GM23338 (cell line): ENCODE data around the gene SIK2. TPM values are rescaled to one million over a fixed set of nuclear protein-coding genes. Genes with fewer than 3 reads are reported as not detected.
A peak's percentile ranks its signal among the peaks of the same experiment; 100 is the strongest.

ENCODE experiments used
- ATAC-seq: fragments of 200-7000 bp; cut with Tn5 transposase; 3 replicates; pipeline ENCODE4 v1.9.1; 2020
- DNase-seq: peaks from one replicate; pipeline ENCODE4 v3.0.0-alpha.2; 2015; ENCODE audit warnings: low spot score
- H2AFZ ChIP-seq: fragments of 200-600 bp; sonication (generic); 2 replicates; pipeline ENCODE4 v1.8.0; 2016; ENCODE audit warnings: antibody characterized with exemption, mild to moderate bottlenecking, moderate library complexity
- H3F3A ChIP-seq: fragments of 200-600 bp; sonication (generic); replicated peaks from 2 replicates; pipeline ENCODE4 v1.8.0; 2017; ENCODE audit warnings: antibody characterized with exemption, mixed run types, low read depth
- H3K27ac ChIP-seq: fragments of 200-600 bp; sonication (generic); 2 replicates; pipeline ENCODE4 v1.6.1; 2016; ENCODE audit warnings: low read depth
- H3K27me3 ChIP-seq: fragments of 200-600 bp; sonication (generic); 2 replicates; pipeline ENCODE4 v1.8.0; 2016; ENCODE audit warnings: mild to moderate bottlenecking, mixed run types, moderate library complexity; ENCODE audit not compliant: insufficient read depth
- H3K36me3 ChIP-seq: fragments of 200-600 bp; sonication (generic); 2 replicates; pipeline ENCODE4 v1.8.0; 2016; ENCODE audit warnings: mild to moderate bottlenecking; ENCODE audit not compliant: insufficient read depth
- H3K4me1 ChIP-seq: fragments of 200-600 bp; sonication (generic); 2 replicates; pipeline ENCODE4 v1.8.0; 2016; ENCODE audit warnings: mild to moderate bottlenecking, moderate library complexity; ENCODE audit not compliant: insufficient read depth
- H3K4me2 ChIP-seq: fragments of 200-600 bp; sonication (generic); 2 replicates; pipeline ENCODE4 v1.7.1; 2017; ENCODE audit warnings: mixed run types
- H3K4me3 ChIP-seq: fragments of 200-600 bp; sonication (generic); 2 replicates; pipeline ENCODE4 v1.6.1; 2016; ENCODE audit warnings: mixed run types
- H3K79me2 ChIP-seq: fragments of 200-600 bp; sonication (generic); replicated peaks from 2 replicates; pipeline ENCODE4 v1.8.0; 2017; ENCODE audit warnings: mild to moderate bottlenecking; ENCODE audit not compliant: insufficient read depth
- H3K9me2 ChIP-seq: fragments of 200-600 bp; sonication (generic); 2 replicates; pipeline ENCODE4 v1.8.0; 2017; ENCODE audit not compliant: insufficient read depth
- H4K20me1 ChIP-seq: fragments of 200-600 bp; sonication (generic); replicated peaks from 2 replicates; pipeline ENCODE4 v1.8.0; 2017; ENCODE audit warnings: mild to moderate bottlenecking; ENCODE audit not compliant: insufficient read depth
- H3K27ac Mint-ChIP-seq: 2 replicates; pipeline ENCODE4 v1.8.0; 2020; ENCODE audit warnings: inconsistent platforms, mild to moderate bottlenecking, moderate library complexity, mixed read lengths
- H3K27me3 Mint-ChIP-seq: 3 replicates; pipeline ENCODE4 v1.8.0; 2022; ENCODE audit warnings: low read depth, mild to moderate bottlenecking, moderate library complexity, mixed read lengths, inconsistent platforms; ENCODE audit not compliant: insufficient read depth, poor library complexity
- H3K36me3 Mint-ChIP-seq: 3 replicates; pipeline ENCODE4 v1.8.0; 2021; ENCODE audit warnings: low read depth, mild to moderate bottlenecking, inconsistent platforms, moderate library complexity, mixed read lengths
- H3K4me1 Mint-ChIP-seq: 3 replicates; pipeline ENCODE4 v1.8.0; 2020; ENCODE audit warnings: mild to moderate bottlenecking, inconsistent platforms, mixed read lengths
- H3K4me3 Mint-ChIP-seq: 3 replicates; pipeline ENCODE4 v1.8.0; 2021; ENCODE audit warnings: moderate library complexity, mild to moderate bottlenecking, inconsistent platforms, mixed read lengths
- H3K9me3 Mint-ChIP-seq: 3 replicates; pipeline ENCODE4 v1.8.0; 2020; ENCODE audit warnings: moderate library complexity, mild to moderate bottlenecking, inconsistent platforms, mixed read lengths
- CREB1 ChIP-seq: fragments of 250-450 bp; sonication (Bioruptor Pico); IDR thresholded peaks from 2 replicates; pipeline ENCODE4 v1.5.0; 2020; ENCODE audit warnings: low read depth, mild to moderate bottlenecking, moderate library complexity
- ETS1 ChIP-seq: IDR thresholded peaks from 2 replicates; pipeline ENCODE4 v1.6.1; 2016; ENCODE audit warnings: antibody characterized with exemption
- EZH2phosphoT487 ChIP-seq: fragments of 200-600 bp; sonication (generic); IDR thresholded peaks from one replicate; pipeline ENCODE4 v1.8.1; 2018; ENCODE audit warnings: antibody characterized with exemption; ENCODE audit not compliant: unreplicated experiment
- JUNB ChIP-seq: IDR thresholded peaks from one replicate; pipeline ENCODE4 v1.6.1; 2016; ENCODE audit warnings: antibody characterized with exemption; ENCODE audit not compliant: unreplicated experiment
- NANOG ChIP-seq: IDR thresholded peaks from 2 replicates; pipeline ENCODE4 v1.6.1; 2016; ENCODE audit warnings: antibody characterized with exemption, borderline replicate concordance
- POLR2AphosphoS5 ChIP-seq: IDR thresholded peaks from 2 replicates; pipeline ENCODE4 v1.6.1; 2016; ENCODE audit warnings: antibody characterized with exemption, low read depth
- REST ChIP-seq: IDR thresholded peaks from one replicate; pipeline ENCODE4 v1.6.1; 2018; ENCODE audit warnings: antibody characterized with exemption; ENCODE audit not compliant: unreplicated experiment
- ZNF114 ChIP-seq: fragments of 250-450 bp; sonication (Bioruptor Pico); IDR thresholded peaks from 2 replicates; pipeline ENCODE4 v1.5.0; 2020; ENCODE audit warnings: mild to moderate bottlenecking, moderate library complexity
- long read RNA-seq: library from polyadenylated mRNA; unstranded; transcript quantifications from one replicate; pipeline ENCODE4 v2.0.0, GENCODE V29; 2020; ENCODE audit not compliant: unreplicated experiment
- polyA plus RNA-seq: library from polyadenylated mRNA; unstranded; fragments of >200 nt; fragmentation: Nextera tagmentation; extraction: Ambion mirVana; gene quantifications from 2 replicates; pipeline ENCODE4 v1.2.1, GENCODE V29; 2016
- total RNA-seq: library from RNA; depleted of rRNA; stranded (reverse); fragments of >200 nt; shearing (Covaris generic); gene quantifications from 2 replicates; pipeline ENCODE4 v1.2.3, GENCODE V29; 2014; rRNA removed
- TF ChIP-seq, protein P1 (sequence below), 2 experiments: fragments of 200-600 bp in 1 of 2; sonication (generic) in 1 of 2; conservative IDR thresholded peaks; 2 replicates each; pipeline versions ENCODE4 v1.5.1 to v1.6.1; 2016 to 2017; ENCODE audit warnings: antibody characterized with exemption in 2 of 2, low read depth in 2 of 2, mild to moderate bottlenecking in 2 of 2, moderate library complexity in 1 of 2

SIK2 gene
- 6.6 and 6.7 TPM in 2 replicates for total RNA-seq
- polyA plus RNA-seq, result 2.3 and 2.6 TPM in 2 replicates
- long read RNA-seq, partial matches to known transcripts, result 0 of 1 reads
- long read RNA-seq, other reads (novel, unspliced or antisense), result 1 of 1 reads

DNA sequence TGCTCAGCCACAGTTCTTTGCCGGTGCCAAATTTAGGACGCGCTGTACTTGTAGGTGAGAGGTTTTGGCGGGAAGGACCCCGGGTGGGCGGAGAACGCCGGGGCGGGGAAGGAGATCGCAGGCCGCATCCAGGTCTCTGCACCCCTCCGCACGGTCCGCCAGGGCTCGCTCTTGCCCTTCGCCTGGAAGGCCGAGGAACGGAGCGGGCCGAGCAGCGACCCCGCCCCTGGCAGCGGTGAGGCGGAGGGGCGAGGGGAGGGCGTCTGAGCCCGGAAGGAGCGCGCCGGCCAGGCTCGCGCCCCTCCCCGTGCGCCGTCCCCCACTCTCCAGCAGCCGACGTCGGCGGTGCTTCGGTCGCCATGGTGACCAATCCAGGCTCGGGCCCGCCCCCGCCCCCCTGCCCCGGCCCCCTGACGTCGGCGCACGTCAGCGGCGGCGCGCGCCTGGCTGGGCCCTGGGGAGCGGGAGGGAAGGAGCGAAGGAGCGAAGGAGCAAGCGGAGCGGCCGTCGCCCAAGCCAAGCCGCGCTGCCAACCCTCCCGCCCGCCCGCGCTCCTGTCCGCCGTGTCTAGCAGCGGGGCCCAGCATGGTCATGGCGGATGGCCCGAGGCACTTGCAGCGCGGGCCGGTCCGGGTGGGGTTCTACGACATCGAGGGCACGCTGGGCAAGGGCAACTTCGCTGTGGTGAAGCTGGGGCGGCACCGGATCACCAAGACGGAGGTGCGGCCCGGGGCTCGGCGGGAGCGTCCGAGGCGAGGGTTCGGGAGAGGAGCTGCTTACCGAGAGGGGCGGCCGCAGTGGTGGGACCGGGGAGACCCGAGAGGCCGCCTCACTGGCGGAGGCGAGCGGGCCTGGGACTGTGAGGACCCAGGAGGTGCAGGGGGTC, at the start of gene SIK2:
TSS of gene SIK2 (plus strand) at position 471 of the 886 bp plus-strand sequence. CDS start at position 586, 115 bp downstream.
- H3K9me3 Mint-ChIP-seq, result no peaks in the 10 kb centered on the region
- H3K4me3 Mint-ChIP-seq, result peak within 1 kb of the TSS; percentile 86
- H3K4me1 Mint-ChIP-seq, result peaks cover 23% of the 10 kb centered on the region
- Histone ChIP-seq H3K27ac (no peak within 1 kb of the TSS), H3K4me3 (peak within 1 kb of the TSS; percentile 73), H3K4me2 (peak within 1 kb of the TSS; percentile 96), H2AFZ (peak within 1 kb of the TSS; percentile 99), H3K79me2 (peaks cover 32% of the 10 kb centered on the region), H3F3A (no peaks in the 10 kb centered on the region), H3K9me2 (no peaks in the 10 kb centered on the region), H4K20me1 (peaks cover 19% of the 10 kb centered on the region), H3K4me1 (peaks cover 22% of the 10 kb centered on the region), H3K36me3 (no peaks in the 10 kb centered on the region), H3K27me3 (peaks cover 28% of the 10 kb centered on the region)
- peak; percentile 97 for DNase-seq
- H3K27me3 Mint-ChIP-seq, result peaks cover 22% of the 10 kb centered on the region
- H3K27ac Mint-ChIP-seq, result no peak within 1 kb of the TSS
- TF ChIP-seq, protein P1, sequence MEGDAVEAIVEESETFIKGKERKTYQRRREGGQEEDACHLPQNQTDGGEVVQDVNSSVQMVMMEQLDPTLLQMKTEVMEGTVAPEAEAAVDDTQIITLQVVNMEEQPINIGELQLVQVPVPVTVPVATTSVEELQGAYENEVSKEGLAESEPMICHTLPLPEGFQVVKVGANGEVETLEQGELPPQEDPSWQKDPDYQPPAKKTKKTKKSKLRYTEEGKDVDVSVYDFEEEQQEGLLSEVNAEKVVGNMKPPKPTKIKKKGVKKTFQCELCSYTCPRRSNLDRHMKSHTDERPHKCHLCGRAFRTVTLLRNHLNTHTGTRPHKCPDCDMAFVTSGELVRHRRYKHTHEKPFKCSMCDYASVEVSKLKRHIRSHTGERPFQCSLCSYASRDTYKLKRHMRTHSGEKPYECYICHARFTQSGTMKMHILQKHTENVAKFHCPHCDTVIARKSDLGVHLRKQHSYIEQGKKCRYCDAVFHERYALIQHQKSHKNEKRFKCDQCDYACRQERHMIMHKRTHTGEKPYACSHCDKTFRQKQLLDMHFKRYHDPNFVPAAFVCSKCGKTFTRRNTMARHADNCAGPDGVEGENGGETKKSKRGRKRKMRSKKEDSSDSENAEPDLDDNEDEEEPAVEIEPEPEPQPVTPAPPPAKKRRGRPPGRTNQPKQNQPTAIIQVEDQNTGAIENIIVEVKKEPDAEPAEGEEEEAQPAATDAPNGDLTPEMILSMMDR (conservative IDR thresholded peaks at IDR 0.05; ENCODE audit: low read depth in 2 of 2), result peak; percentile 65 to 100
- TF ChIP-seq ETS1, result no peak
- peak; percentile 77 for TF ChIP-seq CREB1
- TF ChIP-seq POLR2AphosphoS5, result peak; percentile 80
- H3K36me3 Mint-ChIP-seq, result no peaks in the 10 kb centered on the region
- peak; percentile 91 for ATAC-seq

DNA sequence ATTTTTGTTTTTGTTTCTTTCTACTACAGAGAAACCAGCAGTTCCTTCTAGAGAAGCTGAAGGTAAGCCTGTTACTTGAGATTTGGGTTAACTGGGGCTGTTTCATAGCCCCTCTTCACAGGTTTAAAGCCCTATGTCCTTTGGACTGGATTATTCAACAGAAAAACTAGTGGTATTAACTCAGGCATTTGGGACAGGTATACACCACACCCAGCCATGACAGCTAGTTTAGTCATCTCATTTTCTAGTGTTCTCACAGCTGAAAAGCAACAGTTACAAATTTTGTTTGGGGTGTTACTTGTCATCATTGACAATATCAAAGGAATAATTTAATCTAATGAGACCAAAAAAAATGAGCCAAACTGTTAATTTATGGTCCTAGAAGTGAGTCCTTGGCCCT, 47.7 kb upstream of the SIK2 start:
- TF ChIP-seq REST (no peak), ZNF114 (CRISPR knock-in tag) (no peak), NANOG (no peak), EZH2phosphoT487 (no peak), CREB1 (no peak), JUNB (no peak)
- TF ChIP-seq, protein P1 (conservative IDR thresholded peaks at IDR 0.05; ENCODE audit: low read depth in 2 of 2), result no peak
- no peak for ATAC-seq

More for the DNA sequence above, 47.7 kb upstream of the SIK2 start:
- peaks cover 27% of the 10 kb centered on the region for H3K36me3 Mint-ChIP-seq
- H3K27ac Mint-ChIP-seq, result no peak overlapping the region
- no peak for DNase-seq
- Histone ChIP-seq H3K79me2 (no peaks in the 10 kb centered on the region), H3K27ac (no peak overlapping the region), H3K9me2 (no peaks in the 10 kb centered on the region), H3K4me3 (no peak overlapping the region), H3F3A (0 out of 2 replicates have a peak, but pooled peaks cover 2% of the 10 kb centered on the region), H3K36me3 (peaks cover 12% of the 10 kb centered on the region; the same call in 1 of the 2 replicates), H3K27me3 (no peaks in the 10 kb centered on the region), H4K20me1 (no peaks in the 10 kb centered on the region), H2AFZ (no peak overlapping the region), H3K4me1 (peaks cover 13% of the 10 kb centered on the region), H3K4me2 (no peak overlapping the region)
- peaks cover 26% of the 10 kb centered on the region for H3K9me3 Mint-ChIP-seq
- no peak overlapping the region for H3K4me3 Mint-ChIP-seq
- H3K4me1 Mint-ChIP-seq, result peaks cover 13% of the 10 kb centered on the region
- H3K27me3 Mint-ChIP-seq, result no peaks in the 10 kb centered on the region
